HUES6 (cell line): Measurements from ENCODE around the gene PROX2.

Experiments
- H3K27ac ChIP-seq: 2 replicates; pipeline ENCODE4 v1.7.0; 2013; ENCODE audit warnings: low read depth, mild to moderate bottlenecking, low read length, inconsistent platforms
- H3K27me3 ChIP-seq: 2 replicates; pipeline ENCODE4 v1.6.1; 2013; ENCODE audit warnings: low read length; ENCODE audit not compliant: control insufficient read depth, insufficient read depth
- H3K36me3 ChIP-seq: 2 replicates; pipeline ENCODE4 v1.6.1; 2013; ENCODE audit warnings: low read length; ENCODE audit not compliant: control insufficient read depth, insufficient read depth
- H3K4me1 ChIP-seq: 2 replicates; pipeline ENCODE4 v1.6.1; 2013; ENCODE audit warnings: low read length; ENCODE audit not compliant: control insufficient read depth, insufficient read depth
- H3K4me3 ChIP-seq: 2 replicates; pipeline ENCODE4 v1.5.1; 2013; ENCODE audit warnings: low read depth, low read length
- H3K9ac ChIP-seq: one replicate; pipeline ENCODE4 v1.6.1; 2013; ENCODE audit warnings: mild to moderate bottlenecking, low read length
- H3K9me3 ChIP-seq: 2 replicates; pipeline ENCODE4 v1.6.1; 2013; ENCODE audit warnings: low read depth, low read length; ENCODE audit not compliant: control insufficient read depth, insufficient read depth

PROX2 gene, protein sequence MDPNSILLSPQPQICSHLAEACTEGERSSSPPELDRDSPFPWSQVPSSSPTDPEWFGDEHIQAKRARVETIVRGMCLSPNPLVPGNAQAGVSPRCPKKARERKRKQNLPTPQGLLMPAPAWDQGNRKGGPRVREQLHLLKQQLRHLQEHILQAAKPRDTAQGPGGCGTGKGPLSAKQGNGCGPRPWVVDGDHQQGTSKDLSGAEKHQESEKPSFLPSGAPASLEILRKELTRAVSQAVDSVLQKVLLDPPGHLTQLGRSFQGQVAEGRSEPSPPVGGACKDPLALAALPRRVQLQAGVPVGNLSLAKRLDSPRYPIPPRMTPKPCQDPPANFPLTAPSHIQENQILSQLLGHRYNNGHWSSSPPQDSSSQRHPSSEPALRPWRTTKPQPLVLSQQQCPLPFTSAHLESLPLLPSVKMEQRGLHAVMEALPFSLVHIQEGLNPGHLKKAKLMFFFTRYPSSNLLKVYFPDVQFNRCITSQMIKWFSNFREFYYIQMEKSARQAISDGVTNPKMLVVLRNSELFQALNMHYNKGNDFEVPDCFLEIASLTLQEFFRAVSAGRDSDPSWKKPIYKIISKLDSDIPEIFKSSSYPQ

DNA sequence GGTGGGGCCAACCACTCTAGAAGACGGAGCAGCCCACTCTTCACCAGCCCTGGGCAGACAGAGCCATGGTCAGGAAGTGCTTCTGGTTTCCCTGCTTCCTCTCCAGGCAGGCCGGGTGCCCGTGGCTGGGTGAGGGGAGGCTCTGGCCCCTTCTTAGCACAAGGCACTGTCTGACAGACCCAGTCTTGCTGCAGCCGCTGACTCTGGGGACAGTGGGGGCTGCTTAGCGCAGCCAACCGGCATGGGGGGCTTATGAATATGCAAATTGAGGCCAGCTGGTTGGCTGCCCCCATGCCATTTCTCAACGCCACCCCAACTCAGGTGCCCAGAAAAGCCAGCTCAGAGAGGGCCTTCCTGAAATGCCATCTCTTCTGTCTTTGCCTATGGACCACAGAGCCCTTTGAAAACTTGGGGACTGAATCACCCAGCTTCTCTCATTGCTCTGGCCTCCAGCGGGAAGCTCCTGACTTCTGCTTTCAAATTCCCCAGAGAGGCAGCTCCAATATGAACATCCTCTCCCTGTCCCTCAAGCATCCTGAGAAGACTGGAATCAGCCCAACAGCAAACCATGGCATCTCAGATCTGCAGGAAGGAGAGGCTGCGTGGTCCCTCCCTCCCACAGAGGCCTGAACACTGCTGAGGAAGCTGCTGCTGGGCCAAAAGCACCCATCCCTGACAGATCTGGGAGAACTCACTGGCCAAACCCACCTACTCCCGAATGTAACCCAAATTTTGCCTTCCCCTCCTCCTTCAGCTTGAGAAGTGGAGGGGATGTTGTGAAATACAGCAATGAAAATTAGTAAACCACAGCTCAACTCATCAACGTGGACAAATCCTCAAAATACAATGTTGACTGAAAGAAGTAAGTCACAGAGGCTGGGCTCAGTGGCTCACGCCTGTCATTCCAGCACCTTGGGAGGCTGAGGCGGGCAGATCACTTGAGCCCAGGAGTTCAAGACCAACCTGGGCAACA, at the start of gene PROX2:
PROX2 (minus strand) TSS at position 205 of the 973 bp plus-strand sequence. CDS start 12,311 bp downstream, outside the sequence.
- no peak within 1 kb of the TSS for H3K9ac ChIP-seq
- H3K27ac ChIP-seq = no peak within 1 kb of the TSS
- H3K27me3 ChIP-seq = no peaks in the 10 kb centered on the region
- H3K4me3 ChIP-seq = no peak within 1 kb of the TSS
- H3K36me3 ChIP-seq = no peaks in the 10 kb centered on the region
- H3K4me1 ChIP-seq = 0 out of 2 replicates have a peak, but pooled peaks cover 9% of the 10 kb centered on the region
- no peaks in the 10 kb centered on the region for H3K9me3 ChIP-seq

DNA sequence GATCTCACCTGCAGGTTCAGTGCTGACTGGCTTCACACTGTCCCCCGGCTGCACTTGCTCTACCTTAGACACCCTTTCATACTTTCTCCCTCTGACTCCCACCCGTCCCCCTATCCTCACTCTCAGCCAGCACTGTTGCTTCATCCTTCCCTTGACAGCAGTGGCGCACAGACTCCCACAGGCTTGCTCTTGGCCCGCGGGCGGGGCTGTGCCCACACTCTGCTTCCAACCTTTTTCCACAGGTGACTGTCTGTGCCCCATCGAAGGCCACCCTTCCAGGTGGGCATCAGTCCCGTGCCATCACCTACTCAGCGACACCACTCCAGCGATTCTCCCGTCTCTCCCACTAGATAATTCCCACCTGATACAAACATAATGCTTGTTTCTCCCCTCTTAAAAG, 48.1 kb upstream of the PROX2 start:
- H3K4me3 ChIP-seq = no peak overlapping the region
- no peaks in the 10 kb centered on the region for H3K9me3 ChIP-seq
- no peak overlapping the region for H3K9ac ChIP-seq
- H3K27ac ChIP-seq = no peak overlapping the region
- peaks cover 4% of the 10 kb centered on the region for H3K4me1 ChIP-seq
- H3K27me3 ChIP-seq = peaks cover 6% of the 10 kb centered on the region; the same call in 1 of the 2 replicates
- peaks cover 4% of the 10 kb centered on the region for H3K36me3 ChIP-seq

DNA sequence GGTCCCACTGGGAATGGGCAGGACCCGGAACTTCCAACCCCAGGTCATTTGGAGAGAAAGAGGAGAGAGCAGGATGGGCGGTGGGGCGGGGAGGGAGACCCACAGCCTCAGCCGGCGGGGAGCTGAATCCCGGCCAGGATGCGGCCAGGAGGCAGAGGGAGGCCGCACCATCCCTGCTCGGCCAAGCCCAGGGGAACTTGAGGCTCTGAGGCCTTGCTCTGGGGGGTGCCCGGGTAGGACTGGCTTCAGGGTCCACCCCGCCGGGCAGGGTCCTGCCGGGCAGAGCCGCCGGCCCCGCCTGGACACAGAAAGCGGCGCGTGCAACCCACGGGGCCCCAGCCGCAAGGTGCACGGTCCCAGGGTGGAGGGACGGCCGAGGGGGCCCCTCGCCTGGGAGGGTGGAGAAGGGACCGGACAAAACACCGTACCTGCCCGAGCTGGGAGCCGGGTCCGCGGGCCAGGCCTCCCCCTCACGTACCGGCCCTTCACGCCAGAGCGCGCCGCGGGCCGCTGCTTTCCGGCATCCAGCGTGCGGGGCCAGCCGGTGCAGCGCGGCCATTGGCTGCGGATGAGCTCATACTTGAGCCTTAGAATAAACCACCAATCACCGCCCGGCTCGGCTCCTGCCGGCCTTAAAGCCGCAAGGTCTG, 46.9 kb upstream of the PROX2 start, which contains the start of gene RPS6KL1:
RPS6KL1 (minus strand) TSS at position 509 of the 650 bp plus-strand sequence. CDS start 1,719 bp downstream, outside the sequence.
- Histone ChIP-seq H3K9ac (peak within 1 kb of the TSS; percentile 64), H3K36me3 (peaks cover 6% of the 10 kb centered on the region), H3K27ac (no peak within 1 kb of the TSS), H3K27me3 (peaks cover 6% of the 10 kb centered on the region; the same call in 1 of the 2 replicates), H3K4me1 (peaks cover 4% of the 10 kb centered on the region), H3K9me3 (no peaks in the 10 kb centered on the region), H3K4me3 (peak within 1 kb of the TSS; percentile 84)

DNA sequence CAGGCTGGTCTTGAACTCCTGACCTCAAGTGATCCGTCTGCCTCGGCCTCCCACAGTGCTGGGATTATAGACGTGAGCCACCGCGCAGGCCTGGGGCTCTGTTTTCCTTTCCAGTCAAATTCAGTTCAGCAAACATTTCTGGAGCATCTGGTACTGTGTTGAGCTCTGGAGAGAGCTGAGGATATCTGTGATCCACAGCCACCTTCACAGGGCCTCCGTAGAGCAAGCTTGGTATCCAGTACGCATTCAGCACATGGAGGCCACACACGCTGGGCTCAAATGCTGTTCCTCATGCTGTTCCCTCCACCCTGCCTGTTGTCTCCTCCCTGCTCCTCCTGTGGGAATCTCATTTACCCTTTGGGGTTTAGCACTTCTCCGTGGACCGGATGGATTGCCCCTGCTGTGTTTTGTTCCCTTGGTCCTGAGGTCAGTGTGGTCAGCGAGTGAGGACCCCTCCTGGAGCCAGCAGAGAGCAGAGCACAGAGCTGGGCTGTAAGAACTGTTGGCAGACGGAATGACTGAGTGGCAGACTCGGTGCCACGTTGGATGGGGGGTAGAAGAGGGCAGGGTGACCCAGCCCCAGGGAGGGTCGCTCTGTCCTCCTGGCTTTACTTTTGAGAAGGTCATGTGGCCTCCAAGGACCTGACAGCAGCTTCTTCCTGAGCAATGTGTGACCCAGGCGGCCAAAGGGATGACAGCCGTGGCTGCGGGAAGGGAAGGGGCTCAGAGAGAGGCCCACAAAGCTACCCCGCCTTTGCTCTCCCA, 46.2 kb upstream of the PROX2 start:
- Histone ChIP-seq H3K4me3 (peak overlapping the region; percentile 84), H3K27ac (no peak overlapping the region), H3K9ac (peak overlapping the region; percentile 64), H3K27me3 (peaks cover 6% of the 10 kb centered on the region; the same call in 1 of the 2 replicates), H3K9me3 (no peaks in the 10 kb centered on the region), H3K4me1 (peaks cover 4% of the 10 kb centered on the region), H3K36me3 (peaks cover 6% of the 10 kb centered on the region)

DNA sequence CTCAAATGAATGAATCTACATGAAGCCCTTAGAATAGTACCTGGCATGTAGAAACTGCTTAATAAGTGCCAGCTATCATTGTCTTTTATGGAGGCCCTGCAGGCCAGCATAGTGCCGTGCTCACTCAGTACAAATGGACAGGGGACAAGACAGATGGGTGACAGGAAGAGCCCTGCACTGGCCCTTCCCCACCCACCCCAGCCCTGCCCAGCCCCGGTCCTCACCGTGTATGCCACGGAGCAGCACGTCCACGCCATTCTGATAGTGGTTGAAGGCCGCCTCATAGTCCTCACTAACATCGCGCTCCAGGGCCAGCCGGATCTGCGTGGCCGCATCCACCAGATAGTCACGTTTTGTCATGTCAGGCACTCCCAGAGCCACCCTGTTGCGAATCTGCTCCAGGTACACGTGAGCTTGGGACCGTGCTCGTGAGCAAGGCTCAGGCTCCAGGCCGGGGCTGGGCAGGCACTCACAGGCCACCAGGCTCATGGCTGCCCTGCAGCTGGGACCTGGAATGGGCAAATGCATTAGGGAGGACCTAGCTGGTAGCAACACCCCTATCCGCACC, 45.2 kb upstream of the PROX2 start:
- Histone ChIP-seq H3K4me3 (no peak overlapping the region), H3K36me3 (peaks cover 6% of the 10 kb centered on the region), H3K4me1 (peaks cover 4% of the 10 kb centered on the region), H3K27me3 (peaks cover 6% of the 10 kb centered on the region; the same call in 1 of the 2 replicates), H3K27ac (no peak overlapping the region), H3K9ac (no peak overlapping the region), H3K9me3 (no peaks in the 10 kb centered on the region)

DNA sequence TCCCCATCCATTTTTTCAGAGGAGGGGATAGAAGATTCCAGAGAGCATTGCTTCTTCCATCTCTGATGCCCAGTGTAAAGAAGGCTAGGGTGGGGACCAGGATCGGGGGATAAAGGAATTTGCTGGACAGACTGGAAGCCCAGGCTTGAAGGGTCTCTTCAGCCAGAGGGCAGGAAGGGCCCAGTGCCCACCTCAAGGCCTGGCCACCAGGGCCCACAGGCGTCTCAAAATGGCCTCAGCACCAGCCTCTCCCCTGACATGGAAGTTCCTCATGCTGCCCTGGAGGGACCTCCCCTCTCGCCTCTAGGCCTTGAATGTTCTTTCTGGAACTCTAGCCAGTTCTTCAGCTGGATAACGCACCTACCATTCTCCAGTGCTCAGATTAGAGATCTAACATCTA, 44.3 kb upstream of the PROX2 start:
- Histone ChIP-seq H3K36me3 (peaks cover 6% of the 10 kb centered on the region), H3K9ac (no peak overlapping the region), H3K27ac (no peak overlapping the region), H3K9me3 (no peaks in the 10 kb centered on the region), H3K4me3 (no peak overlapping the region), H3K27me3 (peaks cover 6% of the 10 kb centered on the region; the same call in 1 of the 2 replicates), H3K4me1 (peaks cover 4% of the 10 kb centered on the region)

DNA sequence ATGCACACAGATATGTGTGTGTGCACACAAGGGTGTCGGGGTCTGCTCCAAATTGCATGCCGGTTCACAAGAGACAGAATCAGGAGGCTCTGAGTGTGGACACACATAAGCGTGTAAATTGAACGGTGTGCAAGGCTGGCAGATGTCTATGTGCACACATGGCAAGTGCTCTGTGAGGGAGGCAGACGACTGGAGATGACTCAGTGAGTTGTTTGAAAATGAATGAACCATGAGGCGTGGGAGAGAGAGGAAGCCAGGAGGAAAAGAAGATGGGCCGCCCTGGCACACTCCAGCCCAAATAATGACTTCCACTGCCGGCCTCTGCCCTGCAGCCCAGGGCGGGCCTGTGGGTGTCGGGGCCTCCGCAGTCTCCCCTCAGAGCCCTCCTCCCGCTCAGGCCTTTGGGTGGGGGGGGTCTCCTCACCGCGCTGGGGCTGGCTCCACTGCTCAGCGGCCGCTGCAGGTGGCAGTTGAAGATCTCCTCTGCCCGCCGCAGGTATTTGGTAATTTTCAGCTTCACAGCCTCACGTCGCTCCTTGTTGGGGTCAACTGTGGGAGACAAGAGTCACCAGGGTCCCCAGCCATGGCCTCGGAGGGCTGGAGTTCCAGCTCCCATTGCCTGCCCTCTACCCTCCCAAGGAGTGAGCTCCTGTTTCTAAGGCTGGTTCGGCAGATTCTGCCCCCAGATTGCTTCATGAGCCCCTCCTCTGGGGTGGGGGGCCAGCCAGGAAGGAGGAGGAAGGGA, 43.6 kb upstream of the PROX2 start:
- H3K36me3 ChIP-seq = peaks cover 6% of the 10 kb centered on the region
- H3K4me3 ChIP-seq = no peak overlapping the region
- H3K4me1 ChIP-seq = peaks cover 4% of the 10 kb centered on the region
- no peak overlapping the region for H3K9ac ChIP-seq
- no peak overlapping the region for H3K27ac ChIP-seq
- no peaks in the 10 kb centered on the region for H3K9me3 ChIP-seq
- peaks cover 6% of the 10 kb centered on the region; the same call in 1 of the 2 replicates for H3K27me3 ChIP-seq

DNA sequence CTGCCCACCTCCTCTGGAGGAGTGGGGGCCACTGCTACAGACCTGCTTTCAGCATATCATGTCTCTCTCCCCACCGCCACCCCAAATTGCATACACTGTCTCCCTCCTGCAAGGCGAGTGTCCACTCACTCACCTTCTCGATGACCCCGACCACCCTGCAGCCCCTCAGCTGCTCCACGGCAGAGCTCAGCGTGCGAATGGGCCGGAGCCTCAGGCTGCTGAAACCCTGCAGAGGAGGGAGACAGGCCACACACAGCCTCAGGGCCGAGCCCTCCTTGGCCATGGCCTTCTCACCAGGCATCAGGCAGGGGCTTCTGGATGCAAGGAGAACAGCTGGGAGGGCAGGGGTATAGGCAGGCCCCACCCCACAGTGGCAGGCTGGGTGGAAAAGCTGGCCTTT, 42.4 kb upstream of the PROX2 start:
- Histone ChIP-seq H3K9ac (no peak overlapping the region), H3K4me3 (no peak overlapping the region), H3K9me3 (no peaks in the 10 kb centered on the region), H3K4me1 (peaks cover 4% of the 10 kb centered on the region), H3K27me3 (peaks cover 6% of the 10 kb centered on the region; the same call in 1 of the 2 replicates), H3K36me3 (peaks cover 6% of the 10 kb centered on the region), H3K27ac (no peak overlapping the region)

DNA sequence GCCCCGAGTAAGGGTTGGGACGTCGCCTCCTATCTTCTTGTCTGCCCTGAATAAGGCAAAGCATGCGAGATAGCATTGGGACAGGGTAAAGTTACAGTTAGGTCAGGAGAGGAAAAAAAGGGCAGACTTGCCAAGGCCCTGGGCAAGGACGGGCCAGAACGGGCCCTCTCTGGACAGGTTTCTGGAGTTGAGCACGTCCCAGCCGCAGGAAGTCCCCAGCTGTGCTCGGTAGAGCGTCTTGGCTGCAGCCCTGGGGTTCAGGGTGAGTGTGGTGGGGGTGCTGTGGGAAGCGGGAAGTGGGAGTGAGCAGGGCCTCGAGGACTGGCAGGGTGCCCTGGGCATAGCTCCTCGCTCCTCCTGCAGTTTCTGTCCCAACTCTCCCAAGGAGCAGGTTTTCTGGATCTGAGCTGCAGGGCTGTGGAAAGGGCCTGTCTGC, 41.7 kb upstream of the PROX2 start:
- peaks cover 6% of the 10 kb centered on the region; the same call in 1 of the 2 replicates for H3K27me3 ChIP-seq
- no peak overlapping the region for H3K27ac ChIP-seq
- no peaks in the 10 kb centered on the region for H3K9me3 ChIP-seq
- peaks cover 4% of the 10 kb centered on the region for H3K4me1 ChIP-seq
- H3K36me3 ChIP-seq = peaks cover 6% of the 10 kb centered on the region
- H3K9ac ChIP-seq = no peak overlapping the region
- H3K4me3 ChIP-seq = no peak overlapping the region
